ENCODE data around the gene CHN2.

CHN2 gene

DNA sequence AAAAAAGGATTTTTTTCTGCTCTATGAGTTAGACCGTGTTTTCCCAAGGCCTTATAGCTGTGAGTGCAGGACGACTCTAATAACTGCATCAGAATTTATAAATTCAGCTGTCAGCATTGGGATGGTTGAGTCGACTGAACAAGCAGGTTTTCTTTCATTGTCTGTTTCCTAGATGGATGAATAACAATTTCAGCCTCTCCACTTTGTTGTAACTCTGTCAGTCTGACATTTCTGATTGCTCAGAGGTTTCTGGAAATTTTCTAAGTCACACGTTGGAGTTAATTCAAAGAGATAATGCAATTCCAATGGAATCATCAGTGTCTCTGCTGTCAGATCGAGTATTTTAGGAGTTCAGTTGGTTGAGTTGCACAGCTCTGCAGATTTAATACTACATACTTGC lies 159.2 kb downstream of the CHN2 start:
- TF ChIP-seq, protein P1, sequence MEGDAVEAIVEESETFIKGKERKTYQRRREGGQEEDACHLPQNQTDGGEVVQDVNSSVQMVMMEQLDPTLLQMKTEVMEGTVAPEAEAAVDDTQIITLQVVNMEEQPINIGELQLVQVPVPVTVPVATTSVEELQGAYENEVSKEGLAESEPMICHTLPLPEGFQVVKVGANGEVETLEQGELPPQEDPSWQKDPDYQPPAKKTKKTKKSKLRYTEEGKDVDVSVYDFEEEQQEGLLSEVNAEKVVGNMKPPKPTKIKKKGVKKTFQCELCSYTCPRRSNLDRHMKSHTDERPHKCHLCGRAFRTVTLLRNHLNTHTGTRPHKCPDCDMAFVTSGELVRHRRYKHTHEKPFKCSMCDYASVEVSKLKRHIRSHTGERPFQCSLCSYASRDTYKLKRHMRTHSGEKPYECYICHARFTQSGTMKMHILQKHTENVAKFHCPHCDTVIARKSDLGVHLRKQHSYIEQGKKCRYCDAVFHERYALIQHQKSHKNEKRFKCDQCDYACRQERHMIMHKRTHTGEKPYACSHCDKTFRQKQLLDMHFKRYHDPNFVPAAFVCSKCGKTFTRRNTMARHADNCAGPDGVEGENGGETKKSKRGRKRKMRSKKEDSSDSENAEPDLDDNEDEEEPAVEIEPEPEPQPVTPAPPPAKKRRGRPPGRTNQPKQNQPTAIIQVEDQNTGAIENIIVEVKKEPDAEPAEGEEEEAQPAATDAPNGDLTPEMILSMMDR (IDR thresholded peaks at IDR 0.05; ENCODE audit: control insufficient read depth, insufficient read depth, low read depth, low read length, missing control alignments) = no peak
- no peak overlapping the region for H3K4me3 ChIP-seq (ENCODE audit: control insufficient read depth, low read depth, low read length)
- no peak for DNase-seq (ENCODE audit: low read depth)

DNA sequence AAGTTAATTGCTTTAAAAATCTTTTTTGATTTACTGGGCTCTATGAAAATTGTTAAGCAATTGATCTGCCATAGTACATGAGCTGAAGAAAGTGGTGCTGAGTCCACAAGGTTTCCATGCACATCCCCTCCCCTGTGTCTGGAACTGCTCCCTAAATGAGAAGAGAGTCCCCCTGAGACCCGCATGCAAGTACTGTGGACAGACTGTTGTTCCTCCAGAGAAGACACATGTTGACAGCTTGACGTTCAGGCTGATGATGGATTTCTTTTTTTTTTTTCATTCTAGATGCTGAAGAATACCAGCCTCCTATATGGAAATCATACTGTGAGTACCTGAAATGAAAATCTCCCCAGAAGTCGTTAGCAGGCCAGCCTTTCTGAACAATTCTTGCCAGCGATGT lies 159.8 kb downstream of the CHN2 start:
- TF ChIP-seq, protein P1 (IDR thresholded peaks at IDR 0.05; ENCODE audit: control insufficient read depth, insufficient read depth, low read depth, low read length, missing control alignments) = no peak
- H3K4me3 ChIP-seq (ENCODE audit: control insufficient read depth, low read depth, low read length) = no peak overlapping the region
- DNase-seq (ENCODE audit: low read depth) = no peak

DNA sequence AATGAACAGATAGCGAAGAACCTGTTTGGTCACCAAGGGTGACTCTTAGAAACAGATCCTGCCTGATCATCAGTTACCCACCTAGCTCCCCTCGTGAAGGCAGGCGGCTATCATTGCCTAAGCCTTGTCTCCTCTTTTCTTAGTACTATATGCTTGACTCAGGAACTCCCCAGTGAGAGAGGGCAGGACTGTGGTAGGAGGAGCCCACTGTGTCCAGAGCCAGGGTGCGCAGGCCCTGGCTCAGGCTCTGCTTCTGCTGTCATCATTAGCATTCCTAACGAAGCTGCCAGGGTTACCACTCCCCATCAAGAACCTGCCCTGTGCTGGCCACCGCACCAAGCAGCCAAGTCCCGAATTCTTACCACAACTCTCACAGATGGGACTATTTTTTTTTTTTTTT lies 160.8 kb downstream of the CHN2 start:
- TF ChIP-seq, protein P1 (IDR thresholded peaks at IDR 0.05; ENCODE audit: control insufficient read depth, insufficient read depth, low read depth, low read length, missing control alignments) = no peak
- DNase-seq (ENCODE audit: low read depth) = no peak
- H3K4me3 ChIP-seq (ENCODE audit: control insufficient read depth, low read depth, low read length) = no peak overlapping the region

DNA sequence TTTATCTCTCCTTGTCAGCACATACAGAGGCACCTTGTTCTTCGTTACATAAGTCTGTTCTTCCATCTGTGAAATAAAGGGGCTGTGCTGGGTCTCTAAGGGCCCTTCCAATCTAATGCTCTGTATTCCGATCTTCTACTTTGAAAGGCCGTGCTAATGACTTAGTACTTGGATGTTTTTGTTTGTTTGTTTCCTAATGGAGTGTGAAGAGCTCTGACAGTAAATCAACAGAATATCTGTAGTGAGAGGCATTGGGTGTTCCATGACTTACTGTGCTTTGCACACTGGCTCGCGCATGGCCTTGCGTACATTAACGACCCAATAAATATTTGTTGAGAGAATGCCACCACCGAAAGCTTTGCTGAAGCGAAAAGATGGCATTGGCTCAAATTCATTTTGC lies 162.1 kb downstream of the CHN2 start:
- DNase-seq (ENCODE audit: low read depth) = no peak
- no peak overlapping the region for H3K4me3 ChIP-seq (ENCODE audit: control insufficient read depth, low read depth, low read length)
- TF ChIP-seq, protein P1 (IDR thresholded peaks at IDR 0.05; ENCODE audit: control insufficient read depth, insufficient read depth, low read depth, low read length, missing control alignments) = no peak

DNA sequence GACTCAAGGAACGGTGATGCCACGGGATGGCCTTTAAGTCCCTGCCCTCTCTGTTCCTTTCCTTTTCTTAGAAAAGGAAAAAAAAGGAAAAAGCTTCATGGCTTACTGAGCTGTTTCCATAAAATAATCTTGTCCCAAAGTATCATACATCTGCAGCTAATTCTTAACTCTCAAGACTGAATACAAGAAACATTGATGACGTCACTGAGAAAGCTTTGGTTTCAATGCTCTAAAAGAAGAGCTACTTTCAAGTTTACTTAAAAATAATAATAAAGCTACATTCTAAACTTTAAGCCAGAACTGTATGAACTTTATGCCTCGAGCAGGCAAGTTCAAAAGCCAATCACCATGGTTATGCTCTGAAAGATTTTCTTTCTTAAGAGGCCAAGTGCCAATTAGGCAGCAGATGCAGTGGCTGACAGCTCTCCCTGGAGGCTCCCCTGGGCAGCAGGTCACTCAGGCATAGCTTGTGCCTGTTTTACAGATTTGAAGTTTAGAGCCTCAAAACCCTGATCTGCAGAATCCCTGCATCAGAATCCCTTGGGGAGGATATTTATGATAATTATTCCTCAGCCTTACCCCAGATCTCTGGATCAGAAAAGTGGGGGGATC lies 165.0 kb downstream of the CHN2 start:
- no peak overlapping the region for H3K4me3 ChIP-seq (ENCODE audit: control insufficient read depth, low read depth, low read length)
- TF ChIP-seq, protein P1 (IDR thresholded peaks at IDR 0.05; ENCODE audit: control insufficient read depth, insufficient read depth, low read depth, low read length, missing control alignments) = no peak
- no peak for DNase-seq (ENCODE audit: low read depth)

DNA sequence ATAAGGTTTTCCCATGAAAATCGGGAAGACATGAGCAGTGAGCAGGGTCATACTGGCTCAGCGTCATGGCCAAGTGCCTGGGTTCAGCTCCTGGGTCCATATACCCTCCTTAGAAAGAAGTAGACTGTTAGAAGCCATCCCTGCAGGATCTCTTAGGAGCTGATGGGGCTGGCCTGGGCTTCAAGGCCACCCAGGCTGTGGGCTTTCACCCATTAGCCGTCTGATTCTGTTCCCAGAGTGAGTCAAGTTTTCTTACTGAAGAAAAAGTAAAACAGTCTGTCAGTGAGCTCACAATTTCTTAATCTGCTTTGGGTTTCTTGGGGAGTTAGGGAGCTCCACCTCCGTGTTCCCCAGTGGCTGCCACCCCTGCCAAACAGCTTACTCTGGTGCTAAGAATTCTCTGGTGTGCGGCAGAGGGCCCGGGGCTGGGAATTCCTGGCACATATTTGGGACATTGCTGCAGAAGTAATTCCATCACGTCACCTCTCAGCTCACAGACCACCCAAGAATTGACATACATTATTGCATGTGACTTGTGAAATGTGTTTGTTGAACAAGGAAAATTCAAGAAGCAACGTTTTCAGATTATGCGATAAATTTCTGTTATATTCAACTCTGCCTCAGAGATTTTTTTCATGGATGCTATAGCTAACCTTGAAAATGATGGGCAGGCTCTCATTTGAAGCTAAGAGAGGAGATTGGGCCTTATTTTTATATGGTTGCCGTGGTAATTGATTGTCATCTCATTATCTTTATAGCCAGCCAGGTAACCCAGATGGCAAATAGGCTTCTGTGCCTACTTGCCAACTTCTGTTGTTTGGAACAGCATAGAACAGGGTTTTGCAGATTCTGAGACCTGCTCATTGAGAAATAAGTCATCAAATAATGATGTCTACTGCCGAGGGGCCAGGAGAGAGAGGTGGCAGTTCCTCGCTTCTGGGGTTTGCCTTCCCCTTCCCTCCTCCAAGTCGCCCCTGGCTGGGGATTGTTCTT lies 166.4 kb downstream of the CHN2 start:
- TF ChIP-seq, protein P1 (IDR thresholded peaks at IDR 0.05; ENCODE audit: control insufficient read depth, insufficient read depth, low read depth, low read length, missing control alignments) = no peak

More for the DNA sequence above, 166.4 kb downstream of the CHN2 start:
- DNase-seq (ENCODE audit: low read depth) = no peak
- H3K4me3 ChIP-seq (ENCODE audit: control insufficient read depth, low read depth, low read length) = no peak overlapping the region
